GM23248 (cell line): ENCODE results near the gene MED15.
"Not testable (repeated sequence)": the region's sequence is repeated elsewhere in the genome, so short reads cannot be mapped to it uniquely, and the experiment has no call there.

Source experiments
- EZH2 ChIP-seq: fragments of 200-600 bp; sonication (generic); IDR thresholded peaks from 2 replicates; pipeline ENCODE4 v1.6.1; 2018; ENCODE audit warnings: antibody characterized with exemption, mild to moderate bottlenecking; ENCODE audit not compliant: insufficient read depth, poor library complexity, severe bottlenecking
- EZH2phosphoT487 ChIP-seq: fragments of 200-600 bp; sonication (generic); IDR thresholded peaks from 2 replicates; pipeline ENCODE4 v1.6.1; 2018; ENCODE audit warnings: antibody characterized with exemption, moderate library complexity, mild to moderate bottlenecking, low read depth; ENCODE audit not compliant: insufficient read depth

DNA sequence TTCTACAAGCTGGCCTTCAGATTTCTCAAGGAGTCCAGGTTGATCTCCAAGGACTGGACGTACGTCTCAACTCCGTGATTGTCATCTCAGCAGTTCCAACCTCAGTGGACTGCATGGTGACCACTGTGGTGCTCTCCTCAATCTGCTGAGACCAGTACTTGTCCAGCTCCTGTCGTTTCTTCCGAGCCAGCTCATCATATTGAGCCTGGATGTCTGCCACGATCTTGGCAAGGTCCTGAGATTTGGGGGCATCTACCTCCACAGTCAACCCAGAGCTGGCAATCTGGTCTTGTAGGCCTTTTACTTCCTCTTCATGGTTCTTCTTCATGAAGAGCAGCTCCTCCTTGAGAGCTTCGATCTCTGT, 24.3 kb upstream of the MED15 start:
- not testable (repeated sequence) for TF ChIP-seq EZH2, EZH2phosphoT487
